ENCODE measurements around the gene ST6GALNAC4. TPM values are rescaled to one million over a fixed set of nuclear protein-coding genes. Genes with fewer than 3 reads are reported as not detected.

ST6GALNAC4 gene
- total RNA-seq, 2 donors from 2014 or later: 25.4 to 66.5 TPM

GRCh38 chr9:127905004-127905728 lies 11.7 kb downstream of the ST6GALNAC4 start:
- Histone ChIP-seq H3K36me3 (no peaks in the 10 kb centered on the region), H3K4me3 (peak overlapping the region; percentile 41), H3K4me1 (peaks cover 37% of the 10 kb centered on the region), H3K27ac (peak overlapping the region; percentile 94), H3K9me3 (no peaks in the 10 kb centered on the region), H3K9ac (ENCODE audit: low read depth in 2 of 2, low read length in 2 of 2) (peak overlapping the region; percentile 55 to 84), H3K27me3 (no peaks in the 10 kb centered on the region)
- intact Hi-C loops (cut with DNase I): no loop called here
- peak; percentile 91 for DNase-seq
- TF ChIP-seq CTCF (IDR thresholded peaks at IDR 0.05): no peak

GRCh38 chr9:127904561-127905003 lies 12.3 kb downstream of the ST6GALNAC4 start:
- Histone ChIP-seq H3K27me3 (no peaks in the 10 kb centered on the region), H3K9ac (ENCODE audit: low read depth in 2 of 2, low read length in 2 of 2) (peak overlapping the region; percentile 51 to 84), H3K4me1 (peaks cover 43% of the 10 kb centered on the region), H3K36me3 (no peaks in the 10 kb centered on the region), H3K27ac (peak overlapping the region; percentile 94), H3K9me3 (no peaks in the 10 kb centered on the region), H3K4me3 (peak overlapping the region; percentile 41)
- TF ChIP-seq CTCF (IDR thresholded peaks at IDR 0.05): no peak
- intact Hi-C loops (cut with DNase I): no loop called here
- peak; percentile 64 for DNase-seq

- Histone ChIP-seq H3K9me3 (no peaks in the 10 kb centered on the region), H3K4me3 (peak overlapping the region; percentile 41), H3K27ac (peak overlapping the region; percentile 94), H3K4me1 (peaks cover 43% of the 10 kb centered on the region), H3K36me3 (no peaks in the 10 kb centered on the region), H3K9ac (ENCODE audit: low read depth in 2 of 2, low read length in 2 of 2) (peak overlapping the region; percentile 51 to 84), H3K27me3 (no peaks in the 10 kb centered on the region)
- DNase-seq: peak; percentile 98
- intact Hi-C loops (cut with DNase I): no loop called here
- no peak for TF ChIP-seq CTCF (IDR thresholded peaks at IDR 0.05)
Observed at GRCh38 chr9:127903557-127904475, 13.0 kb downstream of the ST6GALNAC4 start.

GRCh38 chr9:127899128-127899943 lies 17.5 kb downstream of the ST6GALNAC4 start, which contains the start of gene ST6GALNAC6:
Gene ST6GALNAC6 (minus strand): TSS chr9:127899603. CDS start chr9:127897981, 1,622 bp downstream.
- H3K36me3 ChIP-seq: peaks cover 16% of the 10 kb centered on the region
- H3K27ac ChIP-seq: peak within 1 kb of the TSS; percentile 75
- peak; percentile 81 for DNase-seq
- H3K4me3 ChIP-seq: peak within 1 kb of the TSS; percentile 86
- peaks cover 21% of the 10 kb centered on the region for H3K4me1 ChIP-seq
- no peaks in the 10 kb centered on the region for H3K9me3 ChIP-seq
- H3K27me3 ChIP-seq: no peaks in the 10 kb centered on the region
- peak within 1 kb of the TSS; percentile 64 to 78 for H3K9ac ChIP-seq (ENCODE audit: low read depth in 2 of 2, low read length in 2 of 2)
- intact Hi-C loops (cut with DNase I): no loop called here
- TF ChIP-seq CTCF (IDR thresholded peaks at IDR 0.05): no peak
